Measurements from ENCODE around the gene GRK4.
"Not testable (repeated sequence)": the region's sequence is repeated elsewhere in the genome, so short reads cannot be mapped to it uniquely, and the experiment has no call there.

Gene GRK4

GRCh38 chr4:2937146-2937857 lies 26.1 kb upstream of the GRK4 start:
- no peaks in the 10 kb centered on the region for H3K27me3 ChIP-seq (ENCODE audit: low read length)
- TF ChIP-seq CTCF (IDR thresholded peaks at IDR 0.05; ENCODE audit: insufficient read depth, low read length, poor library complexity, severe bottlenecking) (no peak), EZH2phosphoT487 (conservative IDR thresholded peaks at IDR 0.05; ENCODE audit: low read length) (no peak)
- peaks cover 23% of the 10 kb centered on the region for H3F3A ChIP-seq (ENCODE audit: insufficient read depth)
- no peak overlapping the region for H3K9ac ChIP-seq (ENCODE audit: low read length)
- peak overlapping the region; percentile 58 for H3K27ac ChIP-seq (ENCODE audit: low read depth, low read length)
- no peak overlapping the region for H3K4me3 ChIP-seq (ENCODE audit: insufficient read depth, low read length, poor library complexity, severe bottlenecking)
- no peaks in the 10 kb centered on the region for H3K9me3 ChIP-seq (ENCODE audit: insufficient read depth, low read length)
- H3K36me3 ChIP-seq (ENCODE audit: low read length): peaks cover 2% of the 10 kb centered on the region
- no peak overlapping the region for H2AFZ ChIP-seq (ENCODE audit: low read depth, low read length, severe bottlenecking)
- H3K9me2 ChIP-seq (replicated peaks; ENCODE audit: insufficient read depth, low read length): no peaks in the 10 kb centered on the region
- H3K4me2 ChIP-seq (ENCODE audit: low read depth, low read length, poor library complexity, severe bottlenecking): peak overlapping the region; percentile 75
- no peaks in the 10 kb centered on the region for H4K20me1 ChIP-seq (ENCODE audit: low read depth, low read length)
- peaks cover 6% of the 10 kb centered on the region; the same call in 1 of the 2 replicates for H3K79me2 ChIP-seq (ENCODE audit: insufficient read depth, low read length)

DNA sequence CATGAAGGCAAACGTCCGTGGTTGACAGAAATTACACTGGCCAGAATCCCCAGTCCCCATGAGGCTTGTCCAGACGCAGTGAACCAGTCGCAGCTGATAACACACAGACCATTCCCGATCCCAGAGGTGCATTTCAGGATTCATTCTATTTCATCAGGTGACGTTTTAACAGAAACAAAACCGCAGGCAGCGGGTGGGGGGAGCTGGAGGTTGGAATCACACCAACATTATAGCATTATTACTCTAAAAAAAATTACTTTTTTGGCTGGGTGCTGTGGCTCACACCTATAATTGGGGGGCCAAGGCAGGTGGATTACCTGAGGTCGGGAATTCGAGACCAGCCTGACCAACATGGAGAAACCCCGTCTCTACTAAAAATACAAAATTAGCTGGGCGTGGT lies 25.4 kb upstream of the GRK4 start:
- Histone ChIP-seq H3K9me3 (ENCODE audit: insufficient read depth, low read length) (no peaks in the 10 kb centered on the region), H3F3A (ENCODE audit: insufficient read depth) (peaks cover 19% of the 10 kb centered on the region), H3K27ac (ENCODE audit: low read depth, low read length) (no peak overlapping the region), H3K36me3 (ENCODE audit: low read length) (peaks cover 2% of the 10 kb centered on the region), H3K9me2 (replicated peaks; ENCODE audit: insufficient read depth, low read length) (no peaks in the 10 kb centered on the region), H3K4me2 (ENCODE audit: low read depth, low read length, poor library complexity, severe bottlenecking) (no peak overlapping the region), H3K27me3 (ENCODE audit: low read length) (no peaks in the 10 kb centered on the region), H2AFZ (ENCODE audit: low read depth, low read length, severe bottlenecking) (no peak overlapping the region), H4K20me1 (ENCODE audit: low read depth, low read length) (no peaks in the 10 kb centered on the region), H3K79me2 (ENCODE audit: insufficient read depth, low read length) (peaks cover 6% of the 10 kb centered on the region; the same call in 1 of the 2 replicates), H3K4me3 (ENCODE audit: insufficient read depth, low read length, poor library complexity, severe bottlenecking) (no peak overlapping the region), H3K9ac (ENCODE audit: low read length) (no peak overlapping the region)
- TF ChIP-seq CTCF (IDR thresholded peaks at IDR 0.05; ENCODE audit: insufficient read depth, low read length, poor library complexity, severe bottlenecking): no peak
- TF ChIP-seq EZH2phosphoT487 (conservative IDR thresholded peaks at IDR 0.05; ENCODE audit: low read length): no peak

DNA sequence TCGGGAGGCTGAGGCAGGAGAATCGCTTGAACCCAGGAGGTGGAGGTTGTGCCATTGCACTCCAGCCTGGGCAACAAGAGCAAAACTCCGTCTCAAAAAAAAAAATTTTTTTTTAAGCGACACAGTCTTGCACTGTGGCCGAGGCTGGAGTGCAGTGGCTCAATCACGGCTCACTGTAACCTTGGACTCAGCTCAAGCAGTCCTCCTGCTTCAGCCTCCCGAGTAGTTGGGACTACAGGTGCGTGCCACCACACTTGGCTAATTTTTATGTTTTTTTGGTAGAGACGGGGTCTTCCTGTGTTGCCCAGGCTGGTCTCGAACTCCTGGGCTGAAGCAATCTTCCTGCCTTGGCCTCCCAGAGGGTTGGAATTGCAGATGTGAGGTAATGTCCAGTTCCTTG lies 25.0 kb upstream of the GRK4 start:
- not testable (repeated sequence) for H3K79me2 ChIP-seq (ENCODE audit: insufficient read depth, low read length); H3K27me3 ChIP-seq (ENCODE audit: low read length); H3K4me2 ChIP-seq (ENCODE audit: low read depth, low read length, poor library complexity, severe bottlenecking); H3K9ac ChIP-seq (ENCODE audit: low read length); H3K9me2 ChIP-seq (replicated peaks; ENCODE audit: insufficient read depth, low read length); H3K4me3 ChIP-seq (ENCODE audit: insufficient read depth, low read length, poor library complexity, severe bottlenecking); H4K20me1 ChIP-seq (ENCODE audit: low read depth, low read length); H2AFZ ChIP-seq (ENCODE audit: low read depth, low read length, severe bottlenecking); H3K36me3 ChIP-seq (ENCODE audit: low read length); H3K9me3 ChIP-seq (ENCODE audit: insufficient read depth, low read length); H3K27ac ChIP-seq (ENCODE audit: low read depth, low read length)
- H3F3A ChIP-seq (ENCODE audit: insufficient read depth): peaks cover 15% of the 10 kb centered on the region

DNA sequence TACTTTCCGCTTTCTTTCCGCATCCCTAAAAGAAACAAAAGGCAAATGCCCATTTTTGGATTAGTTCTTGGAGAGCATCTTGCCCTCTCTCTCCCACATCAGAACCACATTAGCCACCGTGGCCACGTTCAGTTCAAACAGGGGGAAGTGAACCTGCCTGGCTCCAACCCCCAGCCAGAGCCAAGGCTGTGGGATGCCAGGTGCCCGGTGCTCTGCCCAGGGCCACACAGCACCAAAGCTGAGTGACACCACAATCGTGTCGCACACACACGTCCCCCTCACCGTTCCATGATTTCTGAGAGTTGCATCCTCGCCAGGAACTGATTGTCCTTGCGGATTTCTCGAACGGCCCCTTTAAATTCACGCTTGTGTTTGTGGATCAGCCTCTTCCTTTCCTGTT lies 24.5 kb upstream of the GRK4 start:
- no peaks in the 10 kb centered on the region for H3K27me3 ChIP-seq (ENCODE audit: low read length)
- no peaks in the 10 kb centered on the region for H3K9me3 ChIP-seq (ENCODE audit: insufficient read depth, low read length)
- no peaks in the 10 kb centered on the region for H3K9me2 ChIP-seq (replicated peaks; ENCODE audit: insufficient read depth, low read length)
- no peak for TF ChIP-seq CTCF (IDR thresholded peaks at IDR 0.05; ENCODE audit: insufficient read depth, low read length, poor library complexity, severe bottlenecking)
- no peak for TF ChIP-seq EZH2phosphoT487 (conservative IDR thresholded peaks at IDR 0.05; ENCODE audit: low read length)
- H2AFZ ChIP-seq (ENCODE audit: low read depth, low read length, severe bottlenecking): no peak overlapping the region
- no peak overlapping the region for H3K9ac ChIP-seq (ENCODE audit: low read length)
- no peaks in the 10 kb centered on the region for H4K20me1 ChIP-seq (ENCODE audit: low read depth, low read length)
- H3K4me3 ChIP-seq (ENCODE audit: insufficient read depth, low read length, poor library complexity, severe bottlenecking): no peak overlapping the region
- H3K27ac ChIP-seq (ENCODE audit: low read depth, low read length): no peak overlapping the region
- peaks cover 6% of the 10 kb centered on the region; the same call in 1 of the 2 replicates for H3K79me2 ChIP-seq (ENCODE audit: insufficient read depth, low read length)
- H3K4me2 ChIP-seq (ENCODE audit: low read depth, low read length, poor library complexity, severe bottlenecking): no peak overlapping the region
- peaks cover 13% of the 10 kb centered on the region for H3F3A ChIP-seq (ENCODE audit: insufficient read depth)
- peaks cover 2% of the 10 kb centered on the region for H3K36me3 ChIP-seq (ENCODE audit: low read length)
